Measurements from ENCODE around the gene PRR5. TPM values are rescaled to one million over a fixed set of nuclear protein-coding genes. Genes with fewer than 3 reads are reported as not detected.

Gene PRR5
- total RNA-seq, 1 donor from 2014 or later: 22.7 TPM

- intact Hi-C loops (cut with micrococcal nuclease): no loop called here
- H3K27ac Mint-ChIP-seq: no peak overlapping the region
- DNase-seq: no peak
- H3K36me3 Mint-ChIP-seq (ENCODE audit: low read depth): no peaks in the 10 kb centered on the region
- H3K4me3 Mint-ChIP-seq: no peak overlapping the region
- no peaks in the 10 kb centered on the region for H3K9me3 Mint-ChIP-seq
- H3K4me1 Mint-ChIP-seq: no peaks in the 10 kb centered on the region
- peaks cover 2% of the 10 kb centered on the region for H3K27me3 Mint-ChIP-seq
Measured at GRCh38 chr22:44783581-44783980, 81.6 kb downstream of the PRR5 start.

GRCh38 chr22:44786136-44786535 is 84.1 kb downstream of the PRR5 start:
- intact Hi-C loops (cut with micrococcal nuclease): no loop called here
- no peak for DNase-seq
- Mint-ChIP-seq H3K4me1 (no peaks in the 10 kb centered on the region), H3K9me3 (no peaks in the 10 kb centered on the region), H3K36me3 (ENCODE audit: low read depth) (no peaks in the 10 kb centered on the region), H3K27me3 (peaks cover 2% of the 10 kb centered on the region), H3K4me3 (no peak overlapping the region), H3K27ac (no peak overlapping the region)

GRCh38 chr22:44786610-44787009 is 84.6 kb downstream of the PRR5 start:
- no peak for DNase-seq
- no peaks in the 10 kb centered on the region for H3K9me3 Mint-ChIP-seq
- peaks cover 2% of the 10 kb centered on the region for H3K27me3 Mint-ChIP-seq
- H3K4me1 Mint-ChIP-seq: no peaks in the 10 kb centered on the region
- no peak overlapping the region for H3K4me3 Mint-ChIP-seq
- H3K27ac Mint-ChIP-seq: no peak overlapping the region
- intact Hi-C loops (cut with micrococcal nuclease): no loop called here
- H3K36me3 Mint-ChIP-seq (ENCODE audit: low read depth): no peaks in the 10 kb centered on the region

Other genes starting within 250 kb of the PRR5 start
- gene RTL6, start 204.0 kb upstream of the PRR5 start, total RNA-seq: 7.9 and 8.0 TPM in 2 replicates
- gene ARHGAP8, start 50.4 kb downstream of the PRR5 start, total RNA-seq: 0.12 and 0.36 TPM in 2 replicates